AG09309 (cell line): Measurements from ENCODE around the gene UROC1.

Experiments used
- DNase-seq: peaks from one replicate; pipeline ENCODE4 v3.0.0-alpha.2; 2010; ENCODE audit warnings: low read depth
- H3K4me3 ChIP-seq: 2 replicates; pipeline ENCODE4 v1.5.1; 2011; ENCODE audit warnings: mild to moderate bottlenecking, low read depth, low read length, moderate library complexity; ENCODE audit not compliant: control insufficient read depth
- CTCF ChIP-seq: IDR thresholded peaks from 2 replicates; pipeline ENCODE4 v1.5.1; 2011; ENCODE audit warnings: mild to moderate bottlenecking, low read depth, low read length, inconsistent platforms; ENCODE audit not compliant: insufficient read depth, control insufficient read depth; ENCODE audit errors: missing control alignments

Gene UROC1

GRCh38 chr3:126525853-126526667 lies 8.5 kb upstream of the UROC1 start:
- no peak for DNase-seq
- H3K4me3 ChIP-seq: no peak overlapping the region
- TF ChIP-seq CTCF: no peak

GRCh38 chr3:126525091-126525852 lies 7.7 kb upstream of the UROC1 start:
- no peak overlapping the region for H3K4me3 ChIP-seq
- TF ChIP-seq CTCF: no peak
- DNase-seq: no peak

GRCh38 chr3:126524429-126524988 lies 6.9 kb upstream of the UROC1 start:
- H3K4me3 ChIP-seq: peak overlapping the region; percentile 20
- no peak for TF ChIP-seq CTCF
- no peak for DNase-seq

GRCh38 chr3:126523745-126524428 lies 6.3 kb upstream of the UROC1 start, which contains the start of gene CHST13:
TSS of gene CHST13 (plus strand) at chr3:126524155. CDS start at chr3:126524333, 178 bp downstream.
- no peak for DNase-seq
- TF ChIP-seq CTCF: no peak
- peak within 1 kb of the TSS; percentile 20 for H3K4me3 ChIP-seq

GRCh38 chr3:126522363-126522788 lies 4.8 kb upstream of the UROC1 start:
- H3K4me3 ChIP-seq: no peak overlapping the region
- TF ChIP-seq CTCF: peak; percentile 86
- no peak for DNase-seq
